GM23248 (cell line): ENCODE results near the gene ABHD12. TPM values are rescaled to one million over a fixed set of nuclear protein-coding genes. Genes with fewer than 3 reads are reported as not detected.

Source experiments
- DNase-seq: peaks from one replicate; pipeline ENCODE4 v3.0.0-alpha.2; 2015
- H2AFZ ChIP-seq: fragments of 200-600 bp; sonication (generic); 2 replicates; pipeline ENCODE4 v1.6.1; 2016; ENCODE audit warnings: antibody characterized with exemption
- H3F3A ChIP-seq: fragments of 200-600 bp; sonication (generic); 2 replicates; pipeline ENCODE4 v1.6.1; 2016; ENCODE audit warnings: mild to moderate bottlenecking, antibody characterized with exemption, mixed run types; ENCODE audit not compliant: insufficient read depth
- H3K27ac ChIP-seq: fragments of 200-600 bp; sonication (generic); 2 replicates; pipeline ENCODE4 v1.5.1; 2016; ENCODE audit warnings: mild to moderate bottlenecking
- H3K27me3 ChIP-seq: fragments of 200-600 bp; sonication (generic); replicated peaks from 2 replicates; pipeline ENCODE4 v1.6.1; 2016; ENCODE audit warnings: mild to moderate bottlenecking; ENCODE audit not compliant: insufficient read depth
- H3K36me3 ChIP-seq: fragments of 200-600 bp; sonication (generic); 2 replicates; pipeline ENCODE4 v1.6.1; 2016; ENCODE audit warnings: low read depth, mild to moderate bottlenecking
- H3K4me1 ChIP-seq: fragments of 200-600 bp; sonication (generic); 2 replicates; pipeline ENCODE4 v1.6.1; 2016; ENCODE audit warnings: mild to moderate bottlenecking; ENCODE audit not compliant: insufficient read depth
- H3K4me2 ChIP-seq: fragments of 200-600 bp; sonication (generic); one replicate; pipeline ENCODE4 v1.6.1; 2016; ENCODE audit warnings: mild to moderate bottlenecking; ENCODE audit not compliant: unreplicated experiment
- H3K4me3 ChIP-seq: fragments of 200-600 bp; sonication (generic); 2 replicates; pipeline ENCODE4 v1.5.1; 2016; ENCODE audit warnings: mild to moderate bottlenecking
- H3K79me2 ChIP-seq: fragments of 200-600 bp; sonication (generic); 2 replicates; pipeline ENCODE4 v1.6.1; 2016; ENCODE audit warnings: mild to moderate bottlenecking; ENCODE audit not compliant: insufficient read depth
- H3K9ac ChIP-seq: fragments of 200-600 bp; sonication (generic); 2 replicates; pipeline ENCODE4 v1.6.1; 2016; ENCODE audit warnings: mild to moderate bottlenecking
- H3K9me2 ChIP-seq: fragments of 200-600 bp; sonication (generic); 2 replicates; pipeline ENCODE4 v1.6.1; 2016; ENCODE audit warnings: mixed run types, mild to moderate bottlenecking, moderate library complexity; ENCODE audit not compliant: insufficient read depth
- H3K9me3 ChIP-seq: fragments of 200-600 bp; sonication (generic); one replicate; pipeline ENCODE4 v1.6.1; 2017; ENCODE audit warnings: low read depth
- H4K20me1 ChIP-seq: fragments of 200-600 bp; sonication (generic); 2 replicates; pipeline ENCODE4 v1.6.0; 2016; ENCODE audit not compliant: insufficient read depth
- EZH2 ChIP-seq: fragments of 200-600 bp; sonication (generic); IDR thresholded peaks from 2 replicates; pipeline ENCODE4 v1.6.1; 2018; ENCODE audit warnings: antibody characterized with exemption, mild to moderate bottlenecking; ENCODE audit not compliant: insufficient read depth, poor library complexity, severe bottlenecking
- EZH2phosphoT487 ChIP-seq: fragments of 200-600 bp; sonication (generic); IDR thresholded peaks from 2 replicates; pipeline ENCODE4 v1.6.1; 2018; ENCODE audit warnings: antibody characterized with exemption, moderate library complexity, mild to moderate bottlenecking, low read depth; ENCODE audit not compliant: insufficient read depth
- WGBS, 2 experiments: methylation state at CpG; one replicate each; pipeline ENCODE4 v1.1.6; 2015 to 2017; ENCODE audit warnings: low lambda C conversion rate in 2 of 2, low coverage in 1 of 2; ENCODE audit errors: missing lambda C conversion rate in 2 of 2; 5-methylcytosine and 5-hydroxymethylcytosine counted together
- in situ Hi-C: fragments of 300-500 bp; cut with MboI; formaldehyde crosslinking; loops from 2 replicates; pipeline ENCODE4 v1.15.0; 2020
- polyA plus RNA-seq: library from polyadenylated mRNA; unstranded; fragments of >200 nt; fragmentation: Nextera tagmentation; extraction: Ambion mirVana; gene quantifications from 2 replicates; pipeline ENCODE4 v1.2.1, GENCODE V29; 2016
- total RNA-seq: library from RNA; depleted of rRNA; stranded (reverse); fragments of >200 nt; shearing (Covaris generic); gene quantifications from 2 replicates; pipeline ENCODE4 v1.2.3, GENCODE V29; 2014

The ABHD12 gene
- total and polyA plus RNA-seq, 2 experiments from 2014 or later: 50.6 to 82.1 TPM

DNA sequence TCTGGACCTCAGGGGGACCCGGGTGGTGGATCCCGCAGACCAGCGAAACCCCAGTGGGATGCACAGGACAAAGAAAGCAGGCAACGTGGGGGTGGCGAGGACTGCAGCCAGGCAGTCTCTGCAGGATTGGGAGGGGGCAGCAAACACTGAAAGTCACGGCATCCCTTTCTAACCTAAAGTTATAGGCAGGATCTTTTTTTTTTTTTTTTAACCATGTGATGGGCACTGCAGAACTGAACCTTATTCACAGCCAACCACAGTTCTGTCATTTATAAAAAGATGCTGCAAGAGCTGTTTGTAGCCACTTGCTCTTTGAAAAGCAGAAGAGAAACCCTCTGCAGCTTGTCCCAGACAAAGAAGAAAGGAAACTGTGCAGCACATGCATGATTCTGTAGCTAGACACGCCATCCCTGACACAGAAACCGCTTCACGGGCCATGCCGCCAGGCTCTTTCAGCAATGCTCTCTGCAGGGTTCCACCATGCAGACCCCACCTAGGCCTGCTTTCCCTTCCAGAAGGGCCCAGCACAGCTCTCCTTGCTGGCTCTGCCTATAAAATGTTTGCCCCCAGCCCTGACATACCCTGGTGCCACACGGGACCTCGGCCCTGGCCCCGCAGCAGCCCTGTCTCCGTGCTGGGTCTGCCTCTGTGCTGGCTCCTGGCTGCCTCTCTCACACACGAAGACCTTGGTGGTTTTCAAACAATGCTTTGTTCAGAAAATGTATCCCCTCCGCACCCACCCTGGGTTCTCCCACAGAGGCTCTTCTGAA is 72.0 kb downstream of the ABHD12 start:
- Histone ChIP-seq H3K9me2 (no peaks in the 10 kb centered on the region), H3K4me1 (peaks cover 8% of the 10 kb centered on the region), H3K79me2 (no peaks in the 10 kb centered on the region), H3K36me3 (no peaks in the 10 kb centered on the region; the same call in 1 of the 2 replicates), H3F3A (no peaks in the 10 kb centered on the region), H3K9me3 (no peaks in the 10 kb centered on the region), H3K27me3 (no peaks in the 10 kb centered on the region), H3K27ac (no peak overlapping the region), H2AFZ (no peak overlapping the region), H3K4me3 (no peak overlapping the region), H3K9ac (no peak overlapping the region), H3K4me2 (no peak overlapping the region), H4K20me1 (no peaks in the 10 kb centered on the region)
- DNase-seq: no peak
- 94 to 95% methylated on average over 16 of the region's 16 CpGs for WGBS, 2 experiments
- in situ Hi-C loops: no loop called here
- TF ChIP-seq EZH2phosphoT487 (no peak), EZH2 (no peak)

DNA sequence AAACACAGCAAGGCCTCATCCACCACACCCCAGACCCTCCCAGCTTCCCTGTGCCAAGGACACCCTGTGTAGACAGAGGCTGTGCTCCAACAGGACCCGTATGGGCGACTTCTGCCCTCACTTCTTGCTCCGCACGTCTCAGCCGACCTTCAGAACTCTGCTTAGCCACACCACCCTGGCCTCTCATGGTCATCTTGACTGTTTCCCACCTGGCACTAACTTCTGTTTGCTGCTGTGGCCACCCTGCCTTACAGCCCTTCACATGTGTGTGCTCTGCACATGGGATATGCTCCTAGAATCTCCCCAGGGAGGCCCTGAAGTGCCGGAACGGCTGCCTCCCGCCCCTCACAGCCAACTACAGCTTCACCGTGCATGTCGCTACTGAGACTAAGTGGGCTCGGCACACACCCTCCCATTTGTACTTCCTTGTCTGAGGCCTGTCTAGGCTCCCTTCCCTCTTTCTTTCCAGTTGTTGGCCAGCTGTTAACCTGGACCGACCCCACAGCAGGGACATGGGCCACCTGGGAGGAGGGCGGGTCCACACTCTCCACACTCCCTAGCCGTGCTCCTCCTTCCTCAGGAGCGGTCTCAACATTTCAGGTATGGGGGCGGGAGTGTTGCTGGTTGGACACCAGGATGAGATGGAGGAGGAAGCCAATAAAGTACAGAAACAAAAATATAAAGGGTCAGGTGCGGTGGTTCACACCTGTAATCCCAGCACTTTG is 73.1 kb downstream of the ABHD12 start:
- H3K27me3 ChIP-seq: no peaks in the 10 kb centered on the region
- WGBS, 2 experiments: 88 to 91% methylated on average over 17 of the region's 17 CpGs
- DNase-seq: no peak
- no peaks in the 10 kb centered on the region; the same call in 1 of the 2 replicates for H3K36me3 ChIP-seq
- no peaks in the 10 kb centered on the region for H3K9me2 ChIP-seq
- H2AFZ ChIP-seq: no peak overlapping the region
- peaks cover 8% of the 10 kb centered on the region for H3K4me1 ChIP-seq
- no peak overlapping the region for H3K9ac ChIP-seq
- no peak overlapping the region for H3K27ac ChIP-seq
- H4K20me1 ChIP-seq: no peaks in the 10 kb centered on the region
- no peaks in the 10 kb centered on the region for H3F3A ChIP-seq
- H3K4me3 ChIP-seq: no peak overlapping the region
- no peaks in the 10 kb centered on the region for H3K9me3 ChIP-seq
- in situ Hi-C loops: no loop called here
- H3K79me2 ChIP-seq: no peaks in the 10 kb centered on the region
- no peak overlapping the region for H3K4me2 ChIP-seq
- TF ChIP-seq EZH2phosphoT487 (no peak), EZH2 (no peak)

DNA sequence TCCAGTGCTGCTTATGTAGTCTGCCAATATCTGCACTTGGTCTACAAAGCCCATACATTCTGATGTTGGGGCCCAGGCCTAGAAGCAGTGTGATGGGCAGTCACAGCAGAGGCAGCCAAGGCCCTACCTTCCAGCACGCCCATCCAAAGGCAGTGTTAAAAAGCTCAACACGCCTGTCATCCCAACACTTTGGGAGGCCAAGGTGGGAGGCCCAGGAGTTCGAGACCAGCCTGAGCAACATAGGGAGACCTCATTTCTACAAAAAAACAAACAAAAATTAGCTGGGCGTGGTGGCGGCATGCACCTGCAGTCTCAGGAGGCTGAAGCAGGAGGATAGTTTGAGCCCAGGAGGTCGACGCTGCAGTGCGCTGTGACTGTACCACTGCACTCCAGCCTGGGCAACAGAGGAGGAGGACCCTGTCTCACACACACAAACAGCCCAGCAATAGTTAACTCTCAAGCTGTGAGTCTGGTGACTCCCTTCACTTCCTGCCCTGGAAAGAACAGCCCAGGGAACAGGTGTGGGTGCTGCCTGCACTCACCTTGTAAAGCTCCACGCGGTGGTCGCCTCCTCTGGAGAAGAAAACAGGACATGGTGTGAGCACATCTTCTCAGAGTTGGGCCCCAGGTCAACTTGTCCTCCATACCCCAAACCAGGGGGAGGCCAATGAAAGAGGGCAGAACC is 74.0 kb downstream of the ABHD12 start:
- no peak overlapping the region for H3K27ac ChIP-seq
- H3K9ac ChIP-seq: no peak overlapping the region
- no peaks in the 10 kb centered on the region for H3F3A ChIP-seq
- no peaks in the 10 kb centered on the region for H3K9me2 ChIP-seq
- no peak overlapping the region for H2AFZ ChIP-seq
- no peaks in the 10 kb centered on the region for H4K20me1 ChIP-seq
- H3K4me1 ChIP-seq: peaks cover 9% of the 10 kb centered on the region
- TF ChIP-seq EZH2: no peak
- TF ChIP-seq EZH2phosphoT487: no peak
- WGBS, 2 experiments: 99 to 100% methylated on average over 11 of the region's 11 CpGs
- no peak for DNase-seq
- no peak overlapping the region for H3K4me2 ChIP-seq
- in situ Hi-C loops: no loop called here
- no peak overlapping the region for H3K4me3 ChIP-seq
- H3K27me3 ChIP-seq: no peaks in the 10 kb centered on the region
- no peaks in the 10 kb centered on the region for H3K79me2 ChIP-seq
- H3K36me3 ChIP-seq: no peaks in the 10 kb centered on the region
- no peaks in the 10 kb centered on the region for H3K9me3 ChIP-seq

- Histone ChIP-seq H3K27ac (0 out of 2 replicates have a peak overlapping the region, but pooled peaks have one; percentile 3), H3K4me1 (peaks cover 19% of the 10 kb centered on the region), H3K27me3 (no peaks in the 10 kb centered on the region), H3F3A (peaks cover 9% of the 10 kb centered on the region), H3K9ac (no peak overlapping the region), H3K36me3 (no peaks in the 10 kb centered on the region), H3K9me3 (no peaks in the 10 kb centered on the region), H3K9me2 (no peaks in the 10 kb centered on the region), H2AFZ (no peak overlapping the region), H3K79me2 (no peaks in the 10 kb centered on the region), H3K4me3 (no peak overlapping the region), H3K4me2 (no peak overlapping the region), H4K20me1 (no peaks in the 10 kb centered on the region)
- in situ Hi-C loops: no loop called here
- TF ChIP-seq EZH2phosphoT487 (no peak), EZH2 (no peak)
- 75 to 80% methylated on average over 8 of the region's 8 CpGs for WGBS, 2 experiments
- DNase-seq: peak; percentile 63
These were observed 75.0 kb downstream of the ABHD12 start for GRCh38 chr20:25315418-25316210.
